NK-92 (cell line): ENCODE results near the gene SLC12A7.
"Not testable (repeated sequence)": the region's sequence is repeated elsewhere in the genome, so short reads cannot be mapped to it uniquely, and the experiment has no call there.

ENCODE experiments used
- DNase-seq: peaks from one replicate; lab custom pipeline; 2025; ENCODE audit not compliant: unreplicated experiment; lab: John Stamatoyannopoulos, UW

The SLC12A7 gene

DNA sequence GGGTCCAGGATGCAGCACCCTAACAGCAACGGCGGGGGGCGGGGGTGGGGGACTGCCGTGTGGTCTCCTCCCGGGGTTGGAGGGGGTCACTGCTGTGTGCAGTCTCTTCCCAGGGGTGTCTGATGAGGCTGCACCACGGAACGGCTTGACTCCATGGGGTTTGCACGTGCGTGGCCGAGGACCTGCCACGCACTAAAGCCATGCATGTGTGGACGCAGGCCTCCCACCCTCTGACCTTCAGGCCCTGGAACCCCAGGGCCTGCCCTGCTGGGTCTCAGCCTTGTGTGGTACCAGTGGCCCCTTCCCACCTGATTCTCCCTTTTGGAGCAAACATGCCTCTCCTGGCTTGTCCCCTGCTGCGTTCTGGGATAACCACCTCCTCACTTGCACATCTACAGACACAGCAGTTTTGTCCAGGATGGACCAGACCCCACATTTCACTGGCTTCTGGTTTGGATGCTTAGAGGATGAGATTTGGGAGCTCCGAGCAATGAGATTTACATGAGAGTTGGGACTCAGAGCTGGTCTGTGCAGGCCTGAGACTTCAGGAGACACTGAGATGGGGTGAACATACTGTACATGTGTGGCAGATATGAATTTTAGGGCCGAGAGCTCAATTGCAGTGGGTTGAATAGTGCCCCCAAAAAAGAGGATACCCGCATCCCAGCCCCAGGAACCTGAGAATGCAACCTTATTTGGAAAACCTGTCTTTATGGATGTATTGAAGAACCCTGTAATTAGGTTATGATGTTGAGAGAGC lies 45.8 kb downstream of the SLC12A7 start:
- DNase-seq: no peak

- DNase-seq: no peak
Observed at GRCh38 chr5:1065143-1065750, 46.6 kb downstream of the SLC12A7 start.

GRCh38 chr5:1064383-1065142 lies 47.3 kb downstream of the SLC12A7 start:
- no peak for DNase-seq

- DNase-seq: no peak
Observed at GRCh38 chr5:1063661-1064382, 48.0 kb downstream of the SLC12A7 start.

GRCh38 chr5:1062761-1063568 lies 48.9 kb downstream of the SLC12A7 start:
- no peak for DNase-seq

DNA sequence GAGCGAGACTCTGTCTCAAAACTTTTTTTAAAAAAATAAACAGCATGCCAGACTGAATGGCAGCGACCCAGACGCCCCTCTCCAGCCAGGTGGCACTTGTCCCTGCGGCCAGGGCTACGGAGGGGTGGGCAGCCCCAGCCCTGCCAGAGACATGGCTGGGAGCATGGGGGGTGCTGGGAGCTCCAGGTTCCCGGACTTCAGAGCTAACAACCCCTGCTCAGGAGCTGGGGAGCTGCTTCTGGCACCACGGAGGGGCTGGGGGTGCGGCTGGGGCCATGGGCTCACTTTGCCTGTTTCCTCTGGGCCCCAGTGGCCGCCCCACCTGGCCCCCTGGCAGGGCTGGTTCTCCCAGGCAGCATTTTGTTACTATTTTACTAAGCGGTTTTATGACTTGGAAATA lies 49.9 kb downstream of the SLC12A7 start:
- no peak for DNase-seq

DNA sequence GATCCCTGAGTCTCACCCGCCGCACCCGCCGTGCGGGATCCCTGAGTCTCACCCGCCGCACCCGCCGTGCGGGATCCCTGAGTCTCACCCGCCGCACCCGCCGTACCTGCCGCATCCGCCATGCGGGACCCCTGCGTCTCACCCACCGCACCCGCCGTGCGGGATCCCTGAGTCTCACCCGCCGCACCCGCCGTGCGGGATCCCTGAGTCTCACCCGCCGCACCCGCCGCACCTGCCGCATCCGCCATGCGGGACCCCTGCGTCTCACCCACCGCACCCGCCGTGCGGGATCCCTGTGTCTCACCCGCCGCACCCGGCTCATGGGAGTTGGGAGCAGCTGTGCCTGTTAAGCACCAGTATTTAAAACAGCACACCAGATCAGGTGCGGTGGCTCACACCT lies 50.6 kb downstream of the SLC12A7 start:
- not testable (repeated sequence) for DNase-seq

DNA sequence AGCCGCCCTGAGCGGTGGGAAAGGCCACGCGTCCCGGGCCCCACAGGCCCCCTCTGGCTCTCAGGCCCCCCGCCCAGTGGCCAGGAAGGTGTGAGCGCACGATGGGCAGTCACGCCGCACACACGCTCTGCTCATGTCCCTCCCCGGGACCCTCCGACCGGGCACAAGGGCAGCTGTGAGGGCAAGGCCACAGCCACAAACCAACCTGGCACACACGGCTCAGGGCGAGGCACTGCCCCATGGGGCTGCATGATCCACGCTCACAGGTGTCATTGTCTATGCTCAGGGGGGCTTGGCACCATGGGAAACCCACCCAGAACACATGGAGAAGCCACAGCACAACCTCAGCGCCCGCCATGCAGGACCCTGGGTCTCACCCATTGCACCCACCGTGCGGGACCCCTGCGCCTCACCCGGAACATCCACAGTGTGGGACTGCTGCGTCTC lies 51.3 kb downstream of the SLC12A7 start:
- no peak for DNase-seq

GRCh38 chr5:1059884-1060263 lies 52.0 kb downstream of the SLC12A7 start:
- no peak for DNase-seq

- DNase-seq: no peak
Observed at GRCh38 chr5:1058988-1059883, 52.6 kb downstream of the SLC12A7 start.

- DNase-seq: no peak
Observed at GRCh38 chr5:1058083-1058945, 53.5 kb downstream of the SLC12A7 start.

- no peak for DNase-seq
Observed at GRCh38 chr5:1057485-1058082, 54.3 kb downstream of the SLC12A7 start.

GRCh38 chr5:1056611-1057484 lies 55.0 kb downstream of the SLC12A7 start:
- no peak for DNase-seq

DNA sequence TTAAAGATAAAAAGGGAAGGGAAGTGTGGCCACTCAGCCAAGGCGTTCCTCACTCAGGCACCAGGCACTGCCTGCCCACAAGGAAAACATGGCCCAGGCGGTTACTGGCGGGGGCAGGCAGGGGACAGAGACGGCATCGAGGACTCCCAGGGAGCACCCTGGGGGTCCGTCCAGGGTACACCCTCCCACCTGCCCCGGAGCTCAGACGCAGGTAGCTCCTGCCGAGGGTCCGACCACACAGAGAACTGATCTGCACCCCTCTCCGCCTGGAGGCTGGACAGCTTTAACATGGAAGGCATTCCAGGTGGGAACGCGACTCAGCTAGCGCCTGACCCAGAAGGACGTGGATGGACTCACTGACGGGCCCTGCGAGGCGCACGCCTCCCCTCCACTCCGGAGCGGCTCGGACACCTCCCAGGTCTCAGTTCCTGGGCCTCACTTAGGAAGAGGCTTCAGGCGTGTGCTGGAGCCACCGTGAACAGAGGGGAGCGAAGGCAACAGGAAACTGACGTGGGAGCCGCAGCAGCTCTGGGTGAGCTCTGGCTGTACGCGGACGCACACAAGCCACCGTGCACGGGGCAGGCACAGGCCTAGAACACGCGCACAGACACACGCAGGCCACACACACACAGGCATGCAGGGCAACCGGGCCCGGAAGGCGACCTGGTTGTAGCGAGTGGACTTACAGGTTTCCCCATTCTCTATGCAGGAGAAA lies 55.8 kb downstream of the SLC12A7 start:
- DNase-seq: no peak

- no peak for DNase-seq
Observed at GRCh38 chr5:1054799-1055775, 56.8 kb downstream of the SLC12A7 start.
